ENCODE data around the gene PLCXD1.

GRCh38 chrX:345020-345925 is 64.1 kb downstream of the PLCXD1 start:
- no peak for TF ChIP-seq CTCF (IDR thresholded peaks at IDR 0.05)
- TF ChIP-seq POLR2A (IDR thresholded peaks at IDR 0.05; ENCODE audit: low read depth), result no peak
